ENCODE data around the gene SCLY. TPM values are rescaled to one million over a fixed set of nuclear protein-coding genes. Genes with fewer than 3 reads are reported as not detected.

Gene SCLY
- total and polyA plus RNA-seq, 2 donors (not counting 1 experiment from before 2014, with no cell fraction given): 16.4 to 42.4 TPM

- Histone ChIP-seq H3K4me3 (ENCODE audit: control extremely low read depth in 1 of 5, extremely low read depth in 1 of 5, insufficient read depth in 1 of 5, low read depth in 2 of 5, low read length in 4 of 5) (no peak overlapping the region), H2AFZ (ENCODE audit: insufficient read depth, low read depth, low read length, poor library complexity, severe bottlenecking) (no peak overlapping the region), H3K4me2 (replicated peaks; ENCODE audit: low read depth, low read length, poor library complexity, severe bottlenecking) (no peak overlapping the region), H3K27me3 (replicated peaks in 1 of 4; ENCODE audit: control extremely low read depth in 1 of 4, control insufficient read depth in 3 of 4, insufficient read depth in 4 of 4, low read length in 3 of 4) (no peaks in the 10 kb centered on the region), H3K4me1 (ENCODE audit: control insufficient read depth in 2 of 2, insufficient read depth in 2 of 2, low read length in 2 of 2) (peaks cover 15 to 20% of the 10 kb centered on the region in 2 donors), H3K9ac (ENCODE audit: low read length) (no peak overlapping the region), H3K9me3 (ENCODE audit: control extremely low read depth in 1 of 3, control insufficient read depth in 2 of 3, insufficient read depth in 1 of 3, low read length in 2 of 3) (no peaks in the 10 kb centered on the region), H3K27ac (ENCODE audit: low read length in 2 of 2) (no peak overlapping the region), H3K36me3 (replicated peaks in 1 of 2; ENCODE audit: control extremely low read depth in 1 of 2, control insufficient read depth in 1 of 2, extremely low read depth in 1 of 2, insufficient read depth in 2 of 2, low read length in 1 of 2) (no peaks in the 10 kb centered on the region), H4K20me1 (ENCODE audit: control insufficient read depth, insufficient read depth, low read length, poor library complexity, severe bottlenecking) (no peaks in the 10 kb centered on the region), H3K79me2 (ENCODE audit: control insufficient read depth, insufficient read depth, low read length) (no peaks in the 10 kb centered on the region)
- Mint-ChIP-seq H3K9me3 (ENCODE audit: insufficient read depth) (no peaks in the 10 kb centered on the region), H3K27ac (no peak overlapping the region), H3K4me3 (no peak overlapping the region), H3K27me3 (no peaks in the 10 kb centered on the region), H3K4me1 (peaks cover 18% of the 10 kb centered on the region)
- CTCF ChIA-PET: interaction anchor here (0.6 kb wide), 1 partner anchor 136 kb away, joined by 3 read pairs; no protein-coding TSS in a partner anchor
- intact Hi-C loops (cut with micrococcal nuclease): no loop called here
- DNase-seq (no peak), ATAC-seq (ENCODE audit: low read depth) (no peak)
- 96% methylated on average over 4 of the region's 7 CpGs for WGBS (ENCODE audit: insufficient coverage)
- no peak for TF ChIP-seq EZH2 (IDR thresholded peaks at IDR 0.05; ENCODE audit: borderline replicate concordance, insufficient read depth, low read depth, low read length, poor library complexity, severe bottlenecking)
- TF ChIP-seq, protein P1, sequence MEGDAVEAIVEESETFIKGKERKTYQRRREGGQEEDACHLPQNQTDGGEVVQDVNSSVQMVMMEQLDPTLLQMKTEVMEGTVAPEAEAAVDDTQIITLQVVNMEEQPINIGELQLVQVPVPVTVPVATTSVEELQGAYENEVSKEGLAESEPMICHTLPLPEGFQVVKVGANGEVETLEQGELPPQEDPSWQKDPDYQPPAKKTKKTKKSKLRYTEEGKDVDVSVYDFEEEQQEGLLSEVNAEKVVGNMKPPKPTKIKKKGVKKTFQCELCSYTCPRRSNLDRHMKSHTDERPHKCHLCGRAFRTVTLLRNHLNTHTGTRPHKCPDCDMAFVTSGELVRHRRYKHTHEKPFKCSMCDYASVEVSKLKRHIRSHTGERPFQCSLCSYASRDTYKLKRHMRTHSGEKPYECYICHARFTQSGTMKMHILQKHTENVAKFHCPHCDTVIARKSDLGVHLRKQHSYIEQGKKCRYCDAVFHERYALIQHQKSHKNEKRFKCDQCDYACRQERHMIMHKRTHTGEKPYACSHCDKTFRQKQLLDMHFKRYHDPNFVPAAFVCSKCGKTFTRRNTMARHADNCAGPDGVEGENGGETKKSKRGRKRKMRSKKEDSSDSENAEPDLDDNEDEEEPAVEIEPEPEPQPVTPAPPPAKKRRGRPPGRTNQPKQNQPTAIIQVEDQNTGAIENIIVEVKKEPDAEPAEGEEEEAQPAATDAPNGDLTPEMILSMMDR (IDR thresholded peaks at IDR 0.05): no peak
- POLR2A ChIA-PET: no interaction called here
Observed at GRCh38 chr2:238095143-238095542, 34.3 kb downstream of the SCLY start.

DNA sequence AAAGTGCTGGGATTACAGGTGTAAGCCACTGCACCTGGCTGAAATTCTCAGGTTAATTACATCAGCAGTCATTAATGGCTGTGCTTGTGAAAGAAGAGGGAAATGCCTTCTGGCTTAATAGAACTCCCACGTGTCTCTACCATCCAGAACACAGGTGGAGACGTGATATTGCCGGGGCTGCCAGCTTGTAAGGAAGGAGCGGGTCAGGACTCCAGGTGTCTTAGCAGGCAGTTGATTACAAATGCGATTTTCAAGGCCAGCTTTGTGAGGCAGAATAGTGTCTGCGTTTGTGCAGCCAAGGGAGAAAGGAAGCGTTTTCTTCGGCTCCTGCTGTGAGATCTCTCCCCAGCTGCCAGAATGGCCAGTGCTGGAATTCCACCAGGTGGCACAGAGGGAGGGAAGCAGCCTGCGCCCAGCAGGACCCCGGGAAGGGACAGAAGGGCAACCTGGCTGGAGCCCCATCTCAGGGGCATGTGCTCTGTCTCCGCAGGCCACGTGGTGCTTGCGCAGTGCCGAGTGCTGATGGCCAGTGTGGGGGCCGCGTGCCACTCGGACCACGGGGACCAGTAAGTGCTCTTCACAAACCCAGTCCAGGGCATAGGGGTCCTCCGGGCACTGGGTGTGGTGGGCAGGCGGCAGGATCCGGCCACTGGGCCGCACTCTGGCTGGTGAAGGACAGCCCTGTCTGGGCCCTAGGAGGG lies 35.7 kb downstream of the SCLY start:
- no peaks in the 10 kb centered on the region for H3K9me3 Mint-ChIP-seq (ENCODE audit: insufficient read depth)
- Histone ChIP-seq H3K79me2 (ENCODE audit: control insufficient read depth, insufficient read depth, low read length) (no peaks in the 10 kb centered on the region), H3K4me1 (ENCODE audit: control insufficient read depth in 2 of 2, insufficient read depth in 2 of 2, low read length in 2 of 2) (peaks cover 15 to 22% of the 10 kb centered on the region in 2 donors), H3K4me2 (replicated peaks; ENCODE audit: low read depth, low read length, poor library complexity, severe bottlenecking) (no peak overlapping the region), H3K4me3 (ENCODE audit: control extremely low read depth in 1 of 5, extremely low read depth in 1 of 5, insufficient read depth in 1 of 5, low read depth in 2 of 5, low read length in 4 of 5) (no peak overlapping the region), H3K9me3 (ENCODE audit: control extremely low read depth in 1 of 3, control insufficient read depth in 2 of 3, insufficient read depth in 1 of 3, low read length in 2 of 3) (no peaks in the 10 kb centered on the region), H3K27ac (ENCODE audit: low read length in 2 of 2) (no peak overlapping the region), H3K27me3 (replicated peaks in 1 of 4; ENCODE audit: control extremely low read depth in 1 of 4, control insufficient read depth in 3 of 4, insufficient read depth in 4 of 4, low read length in 3 of 4) (no peaks in the 10 kb centered on the region), H4K20me1 (ENCODE audit: control insufficient read depth, insufficient read depth, low read length, poor library complexity, severe bottlenecking) (no peaks in the 10 kb centered on the region), H3K36me3 (replicated peaks in 1 of 2; ENCODE audit: control extremely low read depth in 1 of 2, control insufficient read depth in 1 of 2, extremely low read depth in 1 of 2, insufficient read depth in 2 of 2, low read length in 1 of 2) (no peaks in the 10 kb centered on the region), H2AFZ (ENCODE audit: insufficient read depth, low read depth, low read length, poor library complexity, severe bottlenecking) (no peak overlapping the region), H3K9ac (ENCODE audit: low read length) (no peak overlapping the region)
- WGBS (ENCODE audit: insufficient coverage): 96% methylated on average over 22 of the region's 22 CpGs
- H3K4me3 Mint-ChIP-seq: no peak overlapping the region
- CTCF ChIA-PET: no interaction called here
- H3K27me3 Mint-ChIP-seq: no peaks in the 10 kb centered on the region
- H3K27ac Mint-ChIP-seq: peak overlapping the region; percentile 20
- DNase-seq (no peak), ATAC-seq (ENCODE audit: low read depth) (no peak)
- intact Hi-C loops (cut with micrococcal nuclease): no loop called here
- no peak for TF ChIP-seq EZH2 (IDR thresholded peaks at IDR 0.05; ENCODE audit: borderline replicate concordance, insufficient read depth, low read depth, low read length, poor library complexity, severe bottlenecking)
- TF ChIP-seq, protein P1 (IDR thresholded peaks at IDR 0.05): no peak
- H3K4me1 Mint-ChIP-seq: peaks cover 18% of the 10 kb centered on the region
- POLR2A ChIA-PET: no interaction called here
